ENCODE results near the gene EGFR. TPM values are rescaled to one million over a fixed set of nuclear protein-coding genes. Genes with fewer than 3 reads are reported as not detected.

EGFR gene
- polyA plus RNA-seq, 1 experiment = 62.6 TPM

DNA sequence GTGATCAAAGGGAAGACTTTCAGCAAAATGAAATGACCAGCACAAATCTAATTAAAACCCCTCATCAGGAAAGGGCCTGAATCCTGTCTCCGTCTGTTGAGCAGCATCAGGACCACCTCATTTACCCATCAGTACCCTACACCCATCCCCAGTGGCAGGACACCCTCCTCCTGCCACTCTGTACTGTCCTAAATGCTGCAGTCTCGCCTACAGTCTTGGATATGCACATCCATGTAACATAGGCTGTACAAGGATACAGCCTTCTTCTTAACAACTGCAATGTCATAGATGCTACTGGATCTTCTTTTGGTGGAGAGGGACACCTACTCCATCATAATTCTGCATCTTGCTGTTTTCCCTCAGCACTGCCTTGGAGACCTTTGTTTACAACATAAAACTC is 206.0 kb downstream of the EGFR start:
- no peak overlapping the region for H3K4me3 ChIP-seq (ENCODE audit: low read depth, low read length)
- ChIA-PET CTCF (interaction anchor here (1.4 kb wide), 1 partner anchor 451 kb away, joined by 3 read pairs; no protein-coding TSS in a partner anchor), POLR2A (no interaction called here)
- DNase-seq (ENCODE audit: low read depth, low spot score) = no peak
- TF ChIP-seq, protein P1, sequence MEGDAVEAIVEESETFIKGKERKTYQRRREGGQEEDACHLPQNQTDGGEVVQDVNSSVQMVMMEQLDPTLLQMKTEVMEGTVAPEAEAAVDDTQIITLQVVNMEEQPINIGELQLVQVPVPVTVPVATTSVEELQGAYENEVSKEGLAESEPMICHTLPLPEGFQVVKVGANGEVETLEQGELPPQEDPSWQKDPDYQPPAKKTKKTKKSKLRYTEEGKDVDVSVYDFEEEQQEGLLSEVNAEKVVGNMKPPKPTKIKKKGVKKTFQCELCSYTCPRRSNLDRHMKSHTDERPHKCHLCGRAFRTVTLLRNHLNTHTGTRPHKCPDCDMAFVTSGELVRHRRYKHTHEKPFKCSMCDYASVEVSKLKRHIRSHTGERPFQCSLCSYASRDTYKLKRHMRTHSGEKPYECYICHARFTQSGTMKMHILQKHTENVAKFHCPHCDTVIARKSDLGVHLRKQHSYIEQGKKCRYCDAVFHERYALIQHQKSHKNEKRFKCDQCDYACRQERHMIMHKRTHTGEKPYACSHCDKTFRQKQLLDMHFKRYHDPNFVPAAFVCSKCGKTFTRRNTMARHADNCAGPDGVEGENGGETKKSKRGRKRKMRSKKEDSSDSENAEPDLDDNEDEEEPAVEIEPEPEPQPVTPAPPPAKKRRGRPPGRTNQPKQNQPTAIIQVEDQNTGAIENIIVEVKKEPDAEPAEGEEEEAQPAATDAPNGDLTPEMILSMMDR (IDR thresholded peaks at IDR 0.05; ENCODE audit: low read depth, low read length) = no peak
- H3K9me3 ChIP-seq (ENCODE audit: control insufficient read depth, insufficient read depth, low read length) = no peaks in the 10 kb centered on the region
- H3K27ac ChIP-seq (ENCODE audit: low read depth, low read length) = no peak overlapping the region
- H3K27me3 ChIP-seq (ENCODE audit: control insufficient read depth, insufficient read depth, low read length) = peaks cover 3% of the 10 kb centered on the region

DNA sequence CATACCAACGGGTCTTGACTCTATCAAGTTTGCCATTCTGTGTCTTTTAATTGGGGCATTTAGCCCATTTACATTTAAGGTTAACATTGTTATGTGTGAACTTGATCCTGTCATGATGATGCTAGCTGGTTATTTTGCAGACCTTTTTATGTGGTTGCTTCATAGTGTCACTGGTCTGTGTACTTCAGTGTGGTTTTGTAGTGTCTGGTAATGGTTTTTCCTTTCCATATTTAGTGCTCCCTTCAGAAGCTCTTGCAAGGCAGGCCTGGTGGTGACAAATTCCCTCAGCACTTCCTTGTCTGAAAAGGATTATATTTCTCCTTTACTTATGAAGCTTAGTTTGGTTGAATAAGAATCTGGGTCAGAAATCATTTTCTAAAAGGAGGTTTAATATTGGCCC is 211.2 kb downstream of the EGFR start:
- no peak overlapping the region for H3K4me3 ChIP-seq (ENCODE audit: low read depth, low read length)
- CTCF ChIA-PET = interaction anchor here (3.0 kb wide), 1 partner anchor 456 kb away, joined by 9 read pairs; no protein-coding TSS in a partner anchor
- peaks cover 9% of the 10 kb centered on the region for H3K27me3 ChIP-seq (ENCODE audit: control insufficient read depth, insufficient read depth, low read length)
- no peak overlapping the region for H3K27ac ChIP-seq (ENCODE audit: low read depth, low read length)
- DNase-seq (ENCODE audit: low read depth, low spot score) = no peak
- no peaks in the 10 kb centered on the region; the same call in 1 of the 2 replicates for H3K9me3 ChIP-seq (ENCODE audit: control insufficient read depth, insufficient read depth, low read length)
- POLR2A ChIA-PET = no interaction called here
- TF ChIP-seq, protein P1 (IDR thresholded peaks at IDR 0.05; ENCODE audit: low read depth, low read length) = no peak

DNA sequence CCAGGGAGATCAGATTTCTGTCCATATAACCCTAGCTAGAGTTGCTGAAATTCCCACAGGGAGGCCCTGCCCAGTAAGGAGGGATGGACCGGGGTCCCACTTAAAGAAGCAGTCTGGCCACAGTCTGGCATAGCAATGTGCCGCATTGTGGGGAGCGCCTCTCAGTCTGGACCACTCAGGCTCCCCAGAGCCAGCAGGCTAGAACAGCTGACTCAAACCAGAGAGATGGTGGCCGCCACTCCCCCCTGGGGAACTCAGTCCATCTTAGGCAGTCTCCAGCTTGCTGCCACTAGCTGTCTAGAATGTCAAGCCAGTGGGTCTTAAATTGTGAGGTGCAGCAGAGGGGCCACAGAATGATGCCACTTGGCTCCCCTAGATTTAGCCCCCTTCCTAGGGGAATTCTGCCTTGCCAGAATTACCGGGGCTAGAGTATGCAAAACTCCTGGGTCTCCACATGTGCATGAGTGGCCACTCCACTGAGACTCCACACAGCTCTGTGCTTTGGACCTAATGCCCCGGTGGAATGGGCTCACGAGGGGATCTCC is 213.0 kb downstream of the EGFR start:
- DNase-seq (ENCODE audit: low read depth, low spot score) = no peak
- no peak overlapping the region for H3K4me3 ChIP-seq (ENCODE audit: low read depth, low read length)
- H3K27ac ChIP-seq (ENCODE audit: low read depth, low read length) = no peak overlapping the region
- peaks cover 16% of the 10 kb centered on the region for H3K27me3 ChIP-seq (ENCODE audit: control insufficient read depth, insufficient read depth, low read length)
- CTCF ChIA-PET = interaction anchor here (0.5 to 1.5 kb wide), 2 partner anchors 14 to 24 kb away, joined by 4 read pairs; no protein-coding TSS in a partner anchor
- TF ChIP-seq, protein P1 (IDR thresholded peaks at IDR 0.05; ENCODE audit: low read depth, low read length) = no peak
- POLR2A ChIA-PET = no interaction called here
- H3K9me3 ChIP-seq (ENCODE audit: control insufficient read depth, insufficient read depth, low read length) = no peaks in the 10 kb centered on the region; the same call in 1 of the 2 replicates

DNA sequence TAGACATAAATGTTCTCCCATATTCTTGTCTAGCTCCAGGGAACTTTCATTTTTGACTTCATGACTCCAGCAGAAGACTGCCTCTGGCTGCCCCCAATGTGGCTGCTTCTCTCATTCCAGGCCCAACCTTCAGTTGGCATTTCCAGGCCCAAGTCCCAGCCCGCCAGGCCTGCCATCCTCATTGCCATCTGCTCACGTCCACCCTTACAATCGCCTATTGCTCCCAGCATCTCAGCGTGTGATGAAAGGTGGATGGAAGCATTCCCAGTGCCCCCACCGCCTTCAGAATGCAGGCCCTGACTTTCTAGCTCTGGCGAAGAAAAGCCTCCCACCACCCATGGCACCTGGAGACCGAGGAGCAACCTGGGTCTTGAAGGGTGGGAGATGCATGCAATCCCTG is 214.2 kb downstream of the EGFR start:
- H3K9me3 ChIP-seq (ENCODE audit: control insufficient read depth, insufficient read depth, low read length) = no peaks in the 10 kb centered on the region; the same call in 1 of the 2 replicates
- ChIA-PET POLR2A (no interaction called here), CTCF (no interaction called here)
- no peak overlapping the region for H3K27ac ChIP-seq (ENCODE audit: low read depth, low read length)
- no peak for DNase-seq (ENCODE audit: low read depth, low spot score)
- TF ChIP-seq, protein P1 (IDR thresholded peaks at IDR 0.05; ENCODE audit: low read depth, low read length) = no peak
- peaks cover 16% of the 10 kb centered on the region for H3K27me3 ChIP-seq (ENCODE audit: control insufficient read depth, insufficient read depth, low read length)
- H3K4me3 ChIP-seq (ENCODE audit: low read depth, low read length) = no peak overlapping the region

GRCh38 chr7:55234408-55234807 is 215.6 kb downstream of the EGFR start:
- H3K27me3 ChIP-seq (ENCODE audit: control insufficient read depth, insufficient read depth, low read length) = peaks cover 25% of the 10 kb centered on the region

More at GRCh38 chr7:55234408-55234807, 215.6 kb downstream of the EGFR start:
- TF ChIP-seq, protein P1 (IDR thresholded peaks at IDR 0.05; ENCODE audit: low read depth, low read length) = no peak
- Histone ChIP-seq H3K27ac (ENCODE audit: low read depth, low read length) (no peak overlapping the region), H3K4me3 (ENCODE audit: low read depth, low read length) (no peak overlapping the region), H3K9me3 (ENCODE audit: control insufficient read depth, insufficient read depth, low read length) (no peaks in the 10 kb centered on the region; the same call in 1 of the 2 replicates)
- DNase-seq (ENCODE audit: low read depth, low spot score) = no peak
- POLR2A ChIA-PET = no interaction called here
- CTCF ChIA-PET = no interaction called here
